ENCODE results near the gene DHDDS.
A peak's percentile ranks its signal among the peaks of the same experiment; 100 is the strongest.

DHDDS gene

DNA sequence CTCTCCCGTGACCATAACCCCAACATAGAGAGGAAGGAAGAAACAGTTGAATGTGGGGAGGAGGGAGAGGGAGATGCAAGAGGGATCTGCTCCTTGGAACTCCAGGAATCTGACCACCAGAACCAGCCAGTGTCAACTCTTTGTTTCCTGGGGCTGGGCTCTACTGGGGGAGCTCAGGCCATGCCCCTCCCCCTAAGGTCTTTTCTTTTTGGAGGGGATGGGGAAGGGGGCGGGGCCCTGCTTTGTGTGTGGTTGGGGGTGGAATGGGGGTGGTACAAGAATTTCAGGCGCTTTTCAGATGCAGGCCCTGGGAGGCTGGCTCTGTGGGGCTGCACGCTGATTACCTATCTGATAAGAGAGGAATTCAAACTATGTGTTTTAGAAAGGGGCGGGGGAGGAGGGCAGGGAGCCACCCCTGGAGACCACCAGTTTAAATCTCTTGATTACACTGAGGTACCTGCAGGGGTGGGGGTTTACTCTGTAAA lies 13.2 kb upstream of the DHDDS start:
- no peak for DNase-seq (ENCODE audit: low read depth)

- no peak for DNase-seq (ENCODE audit: low read depth)
Measured at GRCh38 chr1:26419494-26419893, 12.6 kb upstream of the DHDDS start.

DNA sequence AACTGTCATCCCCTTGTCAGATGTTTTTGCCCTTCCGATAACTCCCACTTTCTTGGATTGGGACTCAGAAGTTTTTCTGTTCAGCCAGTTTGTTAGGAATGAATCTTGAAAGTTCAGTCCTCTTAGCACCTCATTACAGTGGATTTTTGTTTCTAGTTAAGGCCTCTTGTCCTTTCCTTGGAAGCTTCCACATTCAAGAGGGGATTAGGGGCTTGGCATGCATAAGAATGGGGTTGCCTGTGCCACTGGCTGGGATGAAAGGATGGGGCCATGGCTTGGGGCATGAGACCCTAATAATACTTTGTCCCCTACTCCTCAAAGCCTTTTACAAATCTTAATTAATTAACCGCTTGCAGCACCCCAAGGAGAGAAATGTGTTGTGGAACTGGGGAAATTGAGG lies 2.4 kb upstream of the DHDDS start:
- DNase-seq (ENCODE audit: low read depth) = no peak

DNA sequence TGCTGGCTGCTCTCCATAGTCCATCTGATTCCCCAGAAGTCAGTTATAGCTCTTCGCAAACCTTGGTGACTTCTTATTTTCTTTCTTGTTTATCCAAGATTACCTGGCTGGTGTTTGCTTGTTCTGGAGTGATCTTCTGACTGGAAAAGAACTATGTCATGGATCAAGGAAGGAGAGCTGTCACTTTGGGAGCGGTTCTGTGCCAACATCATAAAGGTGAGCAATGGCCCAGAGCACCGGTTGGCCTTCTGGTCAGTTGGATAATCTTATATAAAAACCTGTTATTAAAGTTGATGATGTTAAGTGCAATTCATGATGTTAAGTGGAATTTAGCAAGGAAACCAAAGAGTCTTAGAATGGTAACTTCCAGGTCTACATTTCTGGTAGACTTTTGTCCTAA lies 672 bp downstream of the DHDDS start:
- DNase-seq (ENCODE audit: low read depth) = no peak

GRCh38 chr1:26434161-26434752 lies 2.1 kb downstream of the DHDDS start:
- no peak for DNase-seq (ENCODE audit: low read depth)

GRCh38 chr1:26438041-26438440 lies 5.9 kb downstream of the DHDDS start:
- DNase-seq (ENCODE audit: low read depth) = no peak

DNA sequence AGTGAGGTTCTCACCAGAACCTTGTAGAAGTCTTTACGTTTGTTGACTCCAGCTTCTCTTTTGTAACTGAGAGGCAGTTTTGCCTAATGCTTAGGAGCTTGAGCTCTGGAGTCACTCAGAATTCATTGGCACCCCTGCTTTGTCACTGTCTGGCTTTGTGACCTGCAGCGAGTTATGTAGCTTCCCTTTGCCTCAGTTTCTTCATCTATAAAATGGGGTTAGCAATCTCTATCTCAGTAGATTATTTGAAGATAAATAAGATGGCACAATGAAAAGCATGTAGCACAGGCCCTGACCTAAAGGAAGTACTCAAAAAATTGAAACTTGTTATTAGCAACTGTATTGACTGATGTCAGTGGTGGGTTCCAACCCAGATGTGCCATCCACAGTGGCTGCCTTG lies 8.1 kb downstream of the DHDDS start:
- no peak for DNase-seq (ENCODE audit: low read depth)

DNA sequence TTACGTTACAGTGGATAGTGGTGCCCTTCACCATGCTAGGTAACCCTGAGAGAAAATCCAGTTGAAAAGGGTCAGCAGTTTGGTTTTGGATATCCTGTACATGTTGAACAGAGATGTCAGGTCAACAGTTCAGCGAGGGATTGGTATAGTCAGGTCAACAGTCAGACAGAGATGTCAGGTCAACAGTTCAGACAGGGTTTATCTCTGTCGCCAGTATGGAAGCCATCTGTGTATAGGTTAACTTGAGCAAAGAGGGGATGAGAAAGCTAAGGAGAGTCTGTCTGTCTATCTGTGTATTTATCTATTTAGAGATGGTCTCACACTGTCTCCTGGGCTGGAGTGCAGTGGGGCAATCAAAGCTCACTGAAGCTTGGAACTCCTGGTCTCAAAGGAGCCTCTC lies 17.7 kb downstream of the DHDDS start:
- no peak for DNase-seq (ENCODE audit: low read depth)

GRCh38 chr1:26450908-26451307 lies 18.8 kb downstream of the DHDDS start:
- no peak for DNase-seq (ENCODE audit: low read depth)

DNA sequence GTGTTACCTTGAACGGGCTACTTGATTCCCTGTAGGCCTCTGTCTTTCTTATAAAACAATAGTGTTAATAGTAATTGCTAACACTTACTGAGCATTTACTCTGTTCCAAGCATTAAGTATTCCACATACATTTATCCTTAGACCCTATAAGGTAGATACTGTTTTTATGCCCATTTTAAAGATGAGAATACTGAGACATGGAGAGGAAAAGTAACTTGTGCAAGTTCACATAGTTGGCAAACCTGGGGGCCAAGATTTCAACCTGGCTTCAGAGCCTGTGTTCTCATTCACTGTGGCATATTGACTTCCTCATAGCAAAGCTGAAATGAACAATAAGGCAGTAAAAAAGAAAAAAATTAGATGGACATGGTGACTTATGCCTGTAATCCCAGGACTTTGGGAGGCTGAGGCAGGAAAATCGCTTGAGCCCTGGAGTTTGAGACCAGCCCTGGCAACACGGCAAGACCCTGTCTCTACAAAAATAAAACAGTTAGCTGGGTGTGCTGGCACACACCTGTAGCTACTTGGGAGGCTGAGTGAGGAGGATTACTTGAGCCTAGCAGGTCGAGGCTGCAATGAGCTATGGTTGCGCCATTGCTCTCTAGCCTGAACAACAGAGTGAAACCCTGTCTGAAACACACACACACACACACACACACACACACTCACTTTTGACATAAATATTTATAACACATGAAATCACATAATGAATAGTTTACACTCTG lies 20.5 kb downstream of the DHDDS start:
- no peak for DNase-seq (ENCODE audit: low read depth)

GRCh38 chr1:26459148-26459547 lies 27.0 kb downstream of the DHDDS start:
- DNase-seq (ENCODE audit: low read depth) = no peak

GRCh38 chr1:26459573-26460031 lies 27.5 kb downstream of the DHDDS start:
- no peak for DNase-seq (ENCODE audit: low read depth)

GRCh38 chr1:26468911-26469310 lies 36.8 kb downstream of the DHDDS start:
- no peak for DNase-seq (ENCODE audit: low read depth)

DNA sequence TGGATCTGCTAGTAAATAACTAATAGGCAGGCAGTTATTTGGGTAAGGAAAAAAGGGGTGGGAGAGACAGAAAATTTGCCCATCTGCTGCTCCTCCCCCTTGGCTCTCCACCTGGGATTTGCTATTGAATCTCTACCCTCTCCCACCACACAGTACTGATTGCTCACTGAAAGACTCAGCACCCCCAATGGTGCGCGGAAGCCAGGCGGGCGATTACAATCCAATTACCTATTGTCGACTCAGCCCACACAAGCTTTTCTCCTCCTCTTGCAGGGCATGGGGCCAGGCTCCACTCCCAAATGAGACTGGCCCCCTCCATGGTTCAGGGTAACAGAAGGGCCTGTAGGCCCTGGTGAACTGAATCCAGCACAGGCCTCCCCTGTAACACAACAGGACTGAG lies 37.4 kb downstream of the DHDDS start:
- DNase-seq (ENCODE audit: low read depth) = no peak

GRCh38 chr1:26470878-26471497 lies 38.9 kb downstream of the DHDDS start:
- DNase-seq (ENCODE audit: low read depth) = no peak

DNA sequence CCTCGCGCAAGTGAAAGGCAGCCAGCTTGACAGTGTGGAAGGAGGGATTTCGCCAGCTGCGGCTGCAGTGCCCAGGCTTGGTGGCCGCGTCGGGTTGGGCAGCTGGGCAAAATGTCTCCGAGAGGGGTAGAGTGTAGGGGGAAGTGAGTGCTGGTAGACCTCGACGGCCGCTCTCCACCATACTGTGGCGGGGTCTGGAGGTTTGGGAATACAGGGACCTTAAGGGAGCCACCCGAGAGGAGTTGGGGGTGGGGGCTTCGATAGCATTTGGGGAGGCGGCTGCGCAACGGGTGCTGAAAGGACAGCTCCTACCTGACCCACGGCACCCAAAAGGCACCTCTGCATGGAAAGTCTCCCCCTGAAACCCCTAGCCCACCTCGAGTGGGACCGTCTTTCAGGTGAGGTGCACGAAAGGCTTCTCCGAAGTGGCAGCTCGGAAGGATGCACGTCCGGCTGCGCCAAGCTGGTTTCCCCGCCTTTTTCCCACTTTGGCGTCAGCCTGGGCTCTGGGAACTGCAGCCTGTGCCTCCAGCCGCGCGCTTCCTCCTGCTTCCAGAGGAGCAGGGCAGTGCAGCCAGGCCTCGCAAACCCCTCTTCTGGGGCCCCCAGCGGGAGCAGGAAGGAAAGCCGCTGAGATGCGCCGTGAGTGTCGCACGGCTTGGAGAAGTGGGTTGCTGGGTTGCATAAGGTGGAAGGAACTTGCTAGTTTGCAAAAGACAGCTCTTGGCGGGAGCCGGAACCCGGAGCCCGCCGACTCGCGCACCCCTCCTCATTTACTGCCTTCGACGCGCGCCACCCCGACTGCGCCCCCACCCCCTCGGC lies 39.6 kb downstream of the DHDDS start:
- DNase-seq (ENCODE audit: low read depth) = no peak

DNA sequence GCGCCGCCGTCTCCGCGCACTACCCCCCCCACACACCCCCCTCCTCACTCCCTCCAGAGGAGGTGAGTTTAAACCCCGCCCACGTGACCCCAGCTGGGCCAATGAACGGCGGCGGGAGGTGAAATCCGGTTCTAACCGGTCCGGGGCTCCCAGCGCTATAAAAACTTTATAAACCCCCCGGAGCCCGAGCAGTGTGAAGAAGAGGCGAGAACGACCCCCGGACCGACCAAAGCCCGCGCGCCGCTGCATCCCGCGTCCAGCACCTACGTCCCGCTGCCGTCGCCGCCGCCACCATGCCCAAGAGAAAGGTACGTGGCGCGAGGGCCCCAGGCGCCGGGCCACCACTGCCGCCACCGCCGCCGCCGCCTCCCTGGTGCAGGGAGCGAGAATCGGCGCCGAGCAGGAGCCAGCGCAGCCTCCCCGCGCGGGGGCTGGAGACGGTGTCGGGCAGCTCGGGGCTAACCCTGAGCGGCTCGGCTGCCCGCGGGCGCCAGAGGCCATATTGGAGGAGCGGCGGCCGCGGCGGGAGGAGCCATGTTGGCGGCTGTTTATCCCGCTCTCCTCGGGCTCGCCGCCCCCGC lies 40.3 kb downstream of the DHDDS start, which contains the start of gene HMGN2:
Gene HMGN2, plus strand, starts transcription at position 121 of the 581 bp plus-strand sequence. Its CDS starts 173 bp downstream, at position 294.
- peak; percentile 59 for DNase-seq (ENCODE audit: low read depth)

- DNase-seq (ENCODE audit: low read depth) = no peak
Measured at GRCh38 chr1:26472901-26473845, 41.1 kb downstream of the DHDDS start.

DNA sequence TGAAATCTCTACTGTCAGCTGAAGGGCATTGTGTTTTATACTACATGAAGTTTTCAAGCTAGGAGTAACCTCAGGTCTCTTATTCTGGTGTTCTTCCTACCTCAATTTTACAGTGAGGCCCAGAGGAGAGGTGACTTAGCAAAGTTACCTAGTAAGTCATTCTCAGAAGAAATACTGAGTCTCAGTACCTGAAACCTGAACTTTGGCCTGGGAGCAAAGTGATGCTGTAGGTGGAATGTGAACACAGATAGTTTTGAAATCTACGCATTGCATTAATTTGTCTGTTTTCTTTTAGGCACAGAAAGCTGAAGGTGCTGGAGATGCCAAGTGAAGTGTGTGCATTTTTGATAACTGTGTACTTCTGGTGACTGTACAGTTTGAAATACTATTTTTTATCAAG lies 42.7 kb downstream of the DHDDS start:
- no peak for DNase-seq (ENCODE audit: low read depth)

- DNase-seq (ENCODE audit: low read depth) = no peak
Measured at GRCh38 chr1:26475989-26476388, 43.9 kb downstream of the DHDDS start.

DNA sequence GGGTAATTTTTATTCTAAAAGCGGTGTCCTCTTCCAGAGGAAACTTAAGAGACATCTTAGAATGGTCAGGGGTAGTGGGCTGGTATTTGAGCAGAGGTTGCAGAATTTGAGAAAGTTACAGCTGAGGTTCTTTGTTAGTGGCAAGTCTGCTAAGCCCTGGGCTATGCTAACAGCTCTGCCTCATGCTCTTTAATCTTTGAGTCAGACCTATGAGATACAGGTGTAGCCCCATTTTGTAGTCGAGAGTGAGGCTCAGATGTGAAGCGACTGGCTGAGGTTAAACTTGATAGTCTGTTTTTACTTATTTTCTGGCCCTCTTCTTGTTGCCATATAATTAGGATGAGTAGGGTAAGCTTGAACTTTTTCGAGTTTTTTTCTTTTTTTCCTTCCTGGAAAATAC lies 44.8 kb downstream of the DHDDS start:
- no peak for DNase-seq (ENCODE audit: low read depth)
